HG03378 (cell line): Measurements from ENCODE around the gene GALK2.
A peak's percentile ranks its signal among the peaks of the same experiment; 100 is the strongest.

Experiments used
- ATAC-seq: cut with Tn5 transposase; IDR thresholded peaks from one replicate; pipeline ENCODE4 v1.9.1; 2021; ENCODE audit warnings: mild to moderate bottlenecking, moderate library complexity; ENCODE audit not compliant: unreplicated experiment

GALK2 gene

GRCh38 chr15:49169880-49170597 is at the start of gene GALK2:
Gene GALK2 (plus strand): TSS chr15:49170247. CDS start chr15:49170323, 76 bp downstream.
- ATAC-seq, result peak; percentile 90

- ATAC-seq, result no peak
Observed at GRCh38 chr15:49120832-49121231, 49.2 kb upstream of the GALK2 start.

GRCh38 chr15:49121901-49122300 is 48.1 kb upstream of the GALK2 start:
- no peak for ATAC-seq

- ATAC-seq, result no peak
Observed at GRCh38 chr15:49122541-49123062, 47.4 kb upstream of the GALK2 start.

GRCh38 chr15:49124371-49124770 is 45.7 kb upstream of the GALK2 start:
- ATAC-seq, result no peak

GRCh38 chr15:49131403-49131802 is 38.6 kb upstream of the GALK2 start:
- ATAC-seq, result no peak

- ATAC-seq, result peak; percentile 27
Observed at GRCh38 chr15:49134683-49135341, 35.2 kb upstream of the GALK2 start.

GRCh38 chr15:49135342-49135857 is 34.6 kb upstream of the GALK2 start:
- peak; percentile 66 for ATAC-seq

- ATAC-seq, result no peak
Observed at GRCh38 chr15:49135911-49136310, 34.1 kb upstream of the GALK2 start.

GRCh38 chr15:49137861-49138260 is 32.2 kb upstream of the GALK2 start:
- ATAC-seq, result no peak

- no peak for ATAC-seq
Observed at GRCh38 chr15:49145651-49146609, 24.1 kb upstream of the GALK2 start.

GRCh38 chr15:49148298-49148697 is 21.7 kb upstream of the GALK2 start:
- ATAC-seq, result no peak

- ATAC-seq, result no peak
Observed at GRCh38 chr15:49148727-49149126, 21.3 kb upstream of the GALK2 start.

- no peak for ATAC-seq
Observed at GRCh38 chr15:49151831-49152230, 18.2 kb upstream of the GALK2 start.

GRCh38 chr15:49152552-49153312 is 17.3 kb upstream of the GALK2 start:
- ATAC-seq, result no peak

GRCh38 chr15:49154359-49154758 is 15.7 kb upstream of the GALK2 start:
- ATAC-seq, result no peak

GRCh38 chr15:49154799-49155109 is 15.3 kb upstream of the GALK2 start:
- ATAC-seq, result no peak

- ATAC-seq, result peak; percentile 94
Observed at GRCh38 chr15:49155110-49155833, 14.8 kb upstream of the GALK2 start, which contains the start of gene COPS2. Gene COPS2 (minus strand): TSS chr15:49155599. CDS start chr15:49155578, 21 bp downstream.

GRCh38 chr15:49155834-49156627 is 14.0 kb upstream of the GALK2 start:
- ATAC-seq, result peak; percentile 31
